Smooth muscle cell (in vitro differentiated cells): ENCODE data around the gene SLX4. TPM values are rescaled to one million over a fixed set of nuclear protein-coding genes. Genes with fewer than 3 reads are reported as not detected.

ENCODE experiments used
- DNase-seq: peaks from one replicate; lab custom pipeline; 2025; ENCODE audit not compliant: unreplicated experiment; lab: John Stamatoyannopoulos, UW
- H2AFZ ChIP-seq: fragments of 200-600 bp; sonication (generic); 2 replicates; pipeline ENCODE4 v1.6.0; 2016; ENCODE audit warnings: antibody characterized with exemption, low read depth, mild to moderate bottlenecking
- H3F3A ChIP-seq: fragments of 200-600 bp; sonication (generic); 2 replicates; pipeline ENCODE4 v1.6.0; 2017; ENCODE audit warnings: antibody characterized with exemption, low read depth
- H3K27ac ChIP-seq: fragments of 200-600 bp; sonication (generic); 2 replicates; pipeline ENCODE4 v1.5.1; 2016; ENCODE audit warnings: low read depth, mild to moderate bottlenecking
- H3K27me3 ChIP-seq: fragments of 200-600 bp; sonication (generic); 2 replicates; pipeline ENCODE4 v1.6.1; 2016; ENCODE audit warnings: low read depth, mild to moderate bottlenecking
- H3K36me3 ChIP-seq: fragments of 200-600 bp; sonication (generic); 2 replicates; pipeline ENCODE4 v1.5.1; 2016; ENCODE audit warnings: low read depth
- H3K4me1 ChIP-seq: fragments of 200-600 bp; sonication (generic); 2 replicates; pipeline ENCODE4 v1.5.1; 2016; ENCODE audit warnings: low read depth
- H3K4me2 ChIP-seq: fragments of 200-600 bp; sonication (generic); 2 replicates; pipeline ENCODE4 v1.6.0; 2016; ENCODE audit warnings: mild to moderate bottlenecking
- H3K4me3 ChIP-seq: fragments of 200-600 bp; sonication (generic); 2 replicates; pipeline ENCODE4 v1.5.1; 2016; ENCODE audit warnings: mild to moderate bottlenecking
- H3K79me2 ChIP-seq: fragments of 200-600 bp; sonication (generic); 2 replicates; pipeline ENCODE4 v1.6.0; 2016; ENCODE audit warnings: low read depth, mild to moderate bottlenecking
- H3K9ac ChIP-seq: fragments of 200-600 bp; sonication (generic); 2 replicates; pipeline ENCODE4 v1.6.0; 2016; ENCODE audit warnings: low read depth
- H3K9me3 ChIP-seq: fragments of 200-600 bp; sonication (generic); replicated peaks from 2 replicates; pipeline ENCODE4 v1.5.1; 2016; ENCODE audit warnings: low read depth
- H4K20me1 ChIP-seq: fragments of 200-600 bp; sonication (generic); 2 replicates; pipeline ENCODE4 v1.6.0; 2016; ENCODE audit warnings: low read depth
- CTCF ChIP-seq: fragments of 200-600 bp; sonication (generic); IDR thresholded peaks from 2 replicates; pipeline ENCODE4 v1.5.1; 2017; ENCODE audit warnings: borderline replicate concordance, mild to moderate bottlenecking, antibody characterized with exemption; ENCODE audit not compliant: insufficient read depth, poor library complexity, severe bottlenecking
- WGBS: methylation state at CpG from one replicate; pipeline ENCODE4 v1.1.7; 2016; ENCODE audit warnings: low lambda C conversion rate; 5-methylcytosine and 5-hydroxymethylcytosine counted together
- polyA plus RNA-seq: library from polyadenylated mRNA; unstranded; fragments of >200 nt; fragmentation: Nextera tagmentation; extraction: Ambion mirVana; gene quantifications from 2 replicates; pipeline ENCODE4 v1.2.1, GENCODE V29; 2016
- total RNA-seq: library from RNA; depleted of rRNA; stranded (reverse); fragments of >200 nt; gene quantifications from 2 replicates; pipeline ENCODE4 v1.2.3, GENCODE V29; 2014

Gene SLX4
- total and polyA plus RNA-seq, 2 experiments from 2014 or later, result 3.5 to 3.6 TPM

DNA sequence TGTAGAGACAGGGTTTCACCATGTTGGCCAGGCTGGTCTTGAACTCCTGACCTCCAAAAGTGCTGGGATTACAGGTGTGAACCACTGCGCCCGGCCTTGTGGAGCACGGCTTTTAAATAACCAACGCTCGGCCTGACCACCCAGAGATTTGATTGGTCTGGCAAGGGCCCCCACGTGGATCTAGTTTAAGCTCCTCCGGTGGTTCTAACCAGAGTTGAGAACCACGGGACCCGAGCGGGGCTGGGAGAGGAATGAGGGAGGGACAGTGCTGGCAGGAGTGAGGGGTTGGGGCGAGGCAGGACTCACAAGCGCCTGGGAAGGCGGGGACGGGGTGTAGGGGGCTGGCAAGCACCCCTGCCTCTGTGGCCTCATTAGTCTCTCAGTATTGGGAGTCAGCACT lies 37.2 kb downstream of the SLX4 start:
- Histone ChIP-seq H3K9ac (no peak overlapping the region), H3K4me2 (no peak overlapping the region), H3F3A (no peaks in the 10 kb centered on the region), H3K79me2 (no peaks in the 10 kb centered on the region), H4K20me1 (no peaks in the 10 kb centered on the region), H3K4me3 (no peak overlapping the region), H3K27me3 (no peaks in the 10 kb centered on the region), H3K27ac (no peak overlapping the region), H2AFZ (no peak overlapping the region), H3K4me1 (no peaks in the 10 kb centered on the region), H3K9me3 (peaks cover 8% of the 10 kb centered on the region), H3K36me3 (no peaks in the 10 kb centered on the region)
- no peak for TF ChIP-seq CTCF
- WGBS, result 94% methylated on average over 14 of the region's 14 CpGs
- no peak for DNase-seq

GRCh38 chr16:3573146-3573815 lies 38.1 kb downstream of the SLX4 start:
- Histone ChIP-seq H4K20me1 (no peaks in the 10 kb centered on the region), H2AFZ (no peak overlapping the region), H3F3A (no peaks in the 10 kb centered on the region), H3K79me2 (no peaks in the 10 kb centered on the region), H3K27me3 (no peaks in the 10 kb centered on the region), H3K4me3 (no peak overlapping the region), H3K36me3 (no peaks in the 10 kb centered on the region), H3K27ac (no peak overlapping the region), H3K4me2 (no peak overlapping the region), H3K9me3 (peaks cover 8% of the 10 kb centered on the region), H3K9ac (no peak overlapping the region), H3K4me1 (no peaks in the 10 kb centered on the region)
- WGBS, result 91% methylated on average over 9 of the region's 9 CpGs
- TF ChIP-seq CTCF, result no peak
- DNase-seq, result no peak

GRCh38 chr16:3570420-3571062 lies 40.9 kb downstream of the SLX4 start:
- Histone ChIP-seq H3K9ac (no peak overlapping the region), H3K4me1 (no peaks in the 10 kb centered on the region), H3K27me3 (no peaks in the 10 kb centered on the region), H2AFZ (no peak overlapping the region), H3K79me2 (no peaks in the 10 kb centered on the region), H3K27ac (no peak overlapping the region), H3K4me3 (no peak overlapping the region), H3F3A (no peaks in the 10 kb centered on the region), H4K20me1 (no peaks in the 10 kb centered on the region), H3K36me3 (no peaks in the 10 kb centered on the region), H3K9me3 (peaks cover 8% of the 10 kb centered on the region), H3K4me2 (no peak overlapping the region)
- no peak for DNase-seq
- WGBS, result 82% methylated on average over 4 of the region's 4 CpGs
- TF ChIP-seq CTCF, result no peak

DNA sequence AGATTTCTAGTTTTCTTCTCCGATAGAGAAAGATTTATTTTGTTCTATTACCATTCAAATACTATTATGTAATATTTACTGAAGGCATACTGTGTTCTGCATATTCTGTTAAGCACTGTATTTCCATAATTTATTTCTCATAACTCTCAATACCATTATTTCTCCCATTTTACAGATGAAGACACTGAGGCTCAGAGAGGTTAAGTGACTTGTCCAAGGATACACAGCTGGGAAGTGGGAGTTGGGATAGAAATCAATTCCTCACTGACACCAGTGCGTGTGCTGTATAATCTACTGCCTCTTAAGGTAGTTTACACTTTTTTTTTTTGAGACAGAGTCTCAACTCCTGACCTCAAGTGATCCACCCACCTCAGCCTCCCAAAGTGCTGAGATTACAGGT lies 41.6 kb downstream of the SLX4 start:
- H3K9ac ChIP-seq, result no peak overlapping the region
- H2AFZ ChIP-seq, result no peak overlapping the region
- H3K4me3 ChIP-seq, result no peak overlapping the region
- H3F3A ChIP-seq, result no peaks in the 10 kb centered on the region
- no peak overlapping the region for H3K27ac ChIP-seq
- H4K20me1 ChIP-seq, result no peaks in the 10 kb centered on the region
- DNase-seq, result no peak
- H3K9me3 ChIP-seq, result peaks cover 8% of the 10 kb centered on the region
- H3K79me2 ChIP-seq, result no peaks in the 10 kb centered on the region
- WGBS, result 93% methylated on average over 2 of the region's 2 CpGs
- no peaks in the 10 kb centered on the region for H3K27me3 ChIP-seq
- H3K4me2 ChIP-seq, result no peak overlapping the region
- H3K4me1 ChIP-seq, result no peaks in the 10 kb centered on the region
- no peaks in the 10 kb centered on the region for H3K36me3 ChIP-seq
- no peak for TF ChIP-seq CTCF
